K562 (cell line): Measurements from ENCODE around the gene WDHD1. TPM values are rescaled to one million over a fixed set of nuclear protein-coding genes. Genes with fewer than 3 reads are reported as not detected.
"Not testable (repeated sequence)": the region's sequence is repeated elsewhere in the genome, so short reads cannot be mapped to it uniquely, and the experiment has no call there.

Experiments
- ATAC-seq: fragments of 200-7000 bp; cut with Tn5 transposase; 3 replicates; pipeline ENCODE4 v1.9.1; 2020; ENCODE audit warnings: moderate library complexity
- BruUV-seq: library from RNA; stranded (reverse); fragments of 400-500 nt; replicated peaks from 2 replicates; lab custom pipeline; 2021; lab: Mats Ljungman, UMichigan
- CTCF ChIA-PET: fragments of 300-600 bp; formaldehyde crosslinking; extraction: SDS; loops from one replicate; lab custom pipeline; 2021; ENCODE audit warnings: low intra/inter-chr PET ratio; lab: Yijun Ruan, JAX
- POLR2A ChIA-PET: fragments of 300-600, 350-650 bp; sonication (Branson Sonifier 250); formaldehyde crosslinking; extraction: SDS; loops from one replicate; lab custom pipeline; 2021; ENCODE audit warnings: antibody characterized with exemption, inconsistent platforms; lab: Yijun Ruan, JAX
- DNase-seq, 4 experiments: peaks; one replicate each; pipeline versions ENCODE4 v3.0.0 to v3.0.0-alpha.2; 2011 to 2018; ENCODE audit warnings: low spot score in 3 of 4, mixed read lengths in 3 of 4; ENCODE audit errors: extremely low read depth in 1 of 4
- FAIRE-seq: peaks from 2 replicates; lab custom pipeline; 2011; peaks lifted over from hg19 to GRCh38; lab: Jason Lieb, UNC
- H2AFZ ChIP-seq: 2 replicates; pipeline ENCODE4 v1.6.0; 2011; ENCODE audit warnings: low read depth, low read length, control low read depth, inconsistent platforms
- H3K27ac ChIP-seq: fragments of 200-600 bp; 3 replicates; pipeline ENCODE4 v1.8.0; 2011; ENCODE audit warnings: low read depth, mild to moderate bottlenecking, control low read depth, inconsistent platforms, low read length, moderate library complexity, mixed read lengths; ENCODE audit errors: extremely low read depth
- H3K27me3 ChIP-seq, 2 experiments: fragments of 300-600 bp in 1 of 2; 2 replicates in 1 of 2; 3 replicates in 1 of 2; pipeline versions ENCODE4 v1.6.0 to v1.8.0; 2011; ENCODE audit warnings: inconsistent platforms in 2 of 2, low read length in 2 of 2, mild to moderate bottlenecking in 1 of 2, mixed read lengths in 1 of 2, moderate library complexity in 1 of 2; ENCODE audit not compliant: control insufficient read depth in 2 of 2, insufficient read depth in 2 of 2
- H3K36me3 ChIP-seq: fragments of 300-600 bp; 3 replicates; pipeline ENCODE4 v1.8.0; 2011; ENCODE audit warnings: mild to moderate bottlenecking, low read length, inconsistent platforms; ENCODE audit not compliant: control insufficient read depth, insufficient read depth
- H3K4me1 ChIP-seq, 2 experiments: fragments of 200-600 bp in 1 of 2; replicated peaks in 1 of 2; 2 replicates in 1 of 2; 3 replicates in 1 of 2; pipeline versions ENCODE4 v1.5.1 to v1.8.0; 2011; ENCODE audit warnings: inconsistent platforms in 2 of 2, low read length in 2 of 2, mild to moderate bottlenecking in 1 of 2, mixed read lengths in 1 of 2, moderate library complexity in 1 of 2; ENCODE audit not compliant: control insufficient read depth in 2 of 2, insufficient read depth in 2 of 2
- H3K4me2 ChIP-seq: 2 replicates; pipeline ENCODE4 v1.6.1; 2011; ENCODE audit warnings: low read length, control low read depth, inconsistent platforms, mixed read lengths; ENCODE audit not compliant: insufficient read depth
- H3K4me3 ChIP-seq: fragments of 200-600 bp; sonication (generic), shearing (Covaris generic); 2 replicates; pipeline ENCODE4 v1.5.1; 2016; ENCODE audit warnings: control low read depth, inconsistent platforms
- H3K79me2 ChIP-seq: fragments of 200-600 bp; 3 replicates; pipeline ENCODE4 v1.8.0; 2011; ENCODE audit warnings: low read length, inconsistent platforms; ENCODE audit not compliant: control insufficient read depth, insufficient read depth
- H3K9ac ChIP-seq, 2 experiments: 2 replicates each; pipeline versions ENCODE4 v1.6.0 to v1.6.1; 2011; ENCODE audit warnings: low read depth in 2 of 2, low read length in 2 of 2, control low read depth in 1 of 2, inconsistent platforms in 1 of 2, mild to moderate bottlenecking in 1 of 2, mixed read lengths in 1 of 2; ENCODE audit not compliant: insufficient read depth in 1 of 2
- H3K9me1 ChIP-seq: one replicate; pipeline ENCODE4 v1.6.0; 2011; ENCODE audit warnings: inconsistent platforms, mild to moderate bottlenecking, low read length, moderate library complexity; ENCODE audit not compliant: control insufficient read depth, insufficient read depth
- H3K9me3 ChIP-seq: replicated peaks from 2 replicates; pipeline ENCODE4 v1.5.1; 2011; ENCODE audit warnings: low read depth, low read length, inconsistent platforms; ENCODE audit not compliant: control insufficient read depth, insufficient read depth
- H4K20me1 ChIP-seq: replicated peaks from 2 replicates; pipeline ENCODE4 v1.6.1; 2011; ENCODE audit warnings: low read length, inconsistent platforms, mixed read lengths; ENCODE audit not compliant: control insufficient read depth, insufficient read depth
- CBFA2T2 ChIP-seq: fragments of 450-650 bp; conservative IDR thresholded peaks from 2 replicates; pipeline ENCODE4 v1.6.1; 2017; ENCODE audit warnings: mild to moderate bottlenecking
- CHD2 ChIP-seq: IDR thresholded peaks from 2 replicates; pipeline ENCODE4 v1.6.1; 2011; ENCODE audit warnings: low read depth, low read length
- FOXK2 ChIP-seq, 2 experiments: fragments of 450-650 bp; IDR thresholded peaks in 1 of 2; conservative IDR thresholded peaks in 1 of 2; 2 replicates each; pipeline ENCODE4 v1.6.1; 2016; ENCODE audit warnings: low read depth in 2 of 2, mild to moderate bottlenecking in 1 of 2
- NEUROD1 ChIP-seq: fragments of 150-350 bp; IDR thresholded peaks from 2 replicates; pipeline ENCODE4 v1.6.1; 2014; ENCODE audit warnings: borderline replicate concordance, low read length, low read depth; ENCODE audit not compliant: partially characterized antibody
- PKNOX1 ChIP-seq: fragments of 450-650 bp; IDR thresholded peaks from 2 replicates; pipeline ENCODE4 v1.6.1; 2016
- POLR3G ChIP-seq: IDR thresholded peaks from 2 replicates; pipeline ENCODE4 v1.6.1; 2011; ENCODE audit not compliant: insufficient read length, insufficient replicate concordance; ENCODE audit errors: extremely low read depth
- SP2 ChIP-seq: IDR thresholded peaks from 2 replicates; pipeline ENCODE4 v1.6.1; 2011; ENCODE audit warnings: mild to moderate bottlenecking, low read depth, low read length, moderate library complexity; ENCODE audit not compliant: poor library complexity, severe bottlenecking; ENCODE audit errors: extremely low read depth
- TCF15 ChIP-seq: fragments of 250-450 bp; sonication (Bioruptor Pico); IDR thresholded peaks from 2 replicates; pipeline ENCODE4 v1.8.0; 2022; ENCODE audit warnings: moderate library complexity, mild to moderate bottlenecking, inconsistent platforms
- XRCC4 ChIP-seq: IDR thresholded peaks from one replicate; pipeline ENCODE4 v1.6.1; 2011; ENCODE audit not compliant: insufficient read depth, insufficient read length; ENCODE audit errors: extremely low read depth
- ZBTB9 ChIP-seq: fragments of 450-650 bp; formaldehyde crosslinking; IDR thresholded peaks from 2 replicates; pipeline ENCODE4 v1.4.0; 2020; ENCODE audit warnings: mild to moderate bottlenecking, moderate library complexity
- ZNF282 ChIP-seq: sonication (generic); formaldehyde crosslinking; IDR thresholded peaks from 2 replicates; pipeline ENCODE4 v1.8.1; 2023; ENCODE audit warnings: missing genetic modification reagents
- ZNF76 ChIP-seq: fragments of 250-450 bp; sonication (Bioruptor Pico); IDR thresholded peaks from 2 replicates; pipeline ENCODE4 v1.4.0; 2020; ENCODE audit warnings: mild to moderate bottlenecking, moderate library complexity, borderline replicate concordance
- WGBS: fragments of 100-300 bp; shearing (Covaris generic); methylation state at CpG from one replicate; pipeline ENCODE4 v1.1.6; 2016; ENCODE audit warnings: low coverage, mixed read lengths; ENCODE audit not compliant: insufficient coverage; ENCODE audit errors: missing lambda C conversion rate; 5-methylcytosine and 5-hydroxymethylcytosine counted together
- in situ Hi-C: fragments of 300-500 bp; cut with MboI; formaldehyde crosslinking; loops from 4 replicates; pipeline ENCODE4 v1.15.0; 2018; ENCODE audit warnings: inconsistent platforms, mixed read lengths
- intact Hi-C: fragments of 100-400 bp; cut with micrococcal nuclease; formaldehyde crosslinking; loops from 2 replicates; pipeline ENCODE4 v1.14.2; 2022
- polyA plus RNA-seq, 8 experiments: library from polyadenylated mRNA; depleted of rRNA in 4 of 8; stranded (reverse) in 5 of 8; unstranded in 3 of 8; fragments of >200 nt; fragmentation: Nextera tagmentation in 2 of 8; fragmentation: Illumina TruSeq in 1 of 8; extraction: Ambion mirVana in 2 of 8; extraction: Trizol in 1 of 8; gene quantifications; 2 replicates each; pipeline versions ENCODE4 v1.2.1 to v1.2.3, GENCODE V29; 2011 to 2014; ENCODE audit warnings: inconsistent platforms in 1 of 8, missing spikeins in 1 of 8
- total RNA-seq, 7 experiments: library from RNA; depleted of rRNA in 6 of 7; stranded (reverse); fragments of >200 nt in 6 of 7; fragmentation: Illumina TruSeq in 2 of 7; extraction: Trizol in 2 of 7; gene quantifications; 2 replicates each; pipeline versions ENCODE4 v1.2.1 to v1.2.3, GENCODE V29; 2011 to 2021; ENCODE audit warnings: low replicate concordance in 1 of 7

The WDHD1 gene
- total and polyA plus RNA-seq, 9 of the 15 experiments (the other 6 are each of a cell fraction or from before 2014, with no cell fraction given): 11.7 to 39.1 (median 30.0) TPM

DNA sequence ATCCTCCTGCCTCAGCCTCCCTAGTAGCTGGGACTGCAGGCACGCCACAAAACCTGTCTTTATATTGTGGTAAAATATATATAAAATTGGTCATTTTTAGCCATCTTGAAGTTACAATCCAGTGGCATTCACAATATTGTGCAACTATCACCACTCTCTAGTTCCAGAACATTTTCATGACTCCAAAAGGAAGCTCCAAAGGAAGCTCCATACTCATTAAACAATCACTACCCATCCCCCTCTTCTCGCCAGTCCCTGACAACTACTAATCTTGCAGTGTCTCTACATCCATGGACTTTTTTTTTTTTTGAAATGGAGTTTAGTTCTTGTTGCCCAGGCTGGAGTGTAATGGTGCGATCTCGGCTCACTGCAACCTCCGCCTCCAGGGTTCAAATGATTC, 127.3 kb downstream of the WDHD1 start:
- intact Hi-C loops: no loop called here
- POLR2A ChIA-PET: interaction anchor here (0.9 kb wide), 1 partner anchor 9 kb away, joined by 3 read pairs; no protein-coding TSS in a partner anchor

GRCh38 chr14:54897809-54898555, 128.9 kb downstream of the WDHD1 start:
- H3K4me1 ChIP-seq: peaks cover 0 to 15% of the 10 kb centered on the region in 2 experiments; a peak in 3 of 5 replicates
- H3K79me2 ChIP-seq, FAIRE-seq, H3K9ac ChIP-seq, ATAC-seq, H3K27me3 ChIP-seq, H3K27ac ChIP-seq, H4K20me1 ChIP-seq, H3K9me1 ChIP-seq, intact Hi-C loops, DNase-seq, H3K4me2 ChIP-seq, H3K4me3 ChIP-seq, H3K36me3 ChIP-seq, CTCF ChIA-PET, H3K9me3 ChIP-seq, BruUV-seq, in situ Hi-C loops, H2AFZ ChIP-seq: not testable (repeated sequence)
- WGBS: 71% methylated on average over 4 of the region's 5 CpGs
- POLR2A ChIA-PET: interaction anchor here (1.1 kb wide), 1 partner anchor 28 kb away, joined by 3 read pairs; no protein-coding TSS in a partner anchor

More for the DNA sequence above, 127.3 kb downstream of the WDHD1 start:
- DNase-seq (no peak), FAIRE-seq (no peak), ATAC-seq (no peak)
- H3K36me3 ChIP-seq: no peaks in the 10 kb centered on the region
- TF ChIP-seq SP2: no peak
- TF ChIP-seq ZNF76 (CRISPR knock-in tag): no peak
- no peak for TF ChIP-seq ZBTB9 (CRISPR knock-in tag)
- TF ChIP-seq FOXK2 (conservative IDR thresholded peaks at IDR 0.05 in 1 of 2, IDR thresholded peaks at IDR 0.05 in 1 of 2; ENCODE audit: low read depth in 2 of 2): no peak
- TF ChIP-seq ZNF282 (CRISPR knock-in tag): no peak
- TF ChIP-seq POLR3G: no peak
- TF ChIP-seq CBFA2T2: no peak
- TF ChIP-seq CHD2: no peak
- no peak for TF ChIP-seq NEUROD1
- TF ChIP-seq TCF15 (CRISPR knock-in tag): no peak
- TF ChIP-seq XRCC4: no peak
- no peak for TF ChIP-seq PKNOX1
- no peak overlapping the region for H3K27ac ChIP-seq
- no peaks in the 10 kb centered on the region for H3K9me3 ChIP-seq
- CTCF ChIA-PET: no interaction called here
- H3K27me3 ChIP-seq: no peaks in the 10 kb centered on the region
- in situ Hi-C loops: no loop called here
- no TSS peak for BruUV-seq
- no peak overlapping the region for H3K4me3 ChIP-seq
- H3K79me2 ChIP-seq: no peaks in the 10 kb centered on the region; the same call in 2 of the 3 replicates
- no peaks in the 10 kb centered on the region for H4K20me1 ChIP-seq
- no peak overlapping the region for H3K9ac ChIP-seq
- WGBS: 100% methylated on average over 5 of the region's 5 CpGs
- peaks cover 0 to 15% of the 10 kb centered on the region in 2 experiments; a peak in 3 of 5 replicates for H3K4me1 ChIP-seq
- H3K4me2 ChIP-seq: no peak overlapping the region
- no peaks in the 10 kb centered on the region for H3K9me1 ChIP-seq
- no peak overlapping the region for H2AFZ ChIP-seq
